Retinal pigment epithelial cell (primary cell): ENCODE measurements around the gene HOXD9.

Experiments
- DNase-seq: peaks from one replicate; pipeline ENCODE4 v3.0.0-alpha.2; 2010; ENCODE audit warnings: low read depth
- H3K4me3 ChIP-seq: 2 replicates; pipeline ENCODE4 v1.5.1; 2011; ENCODE audit warnings: mild to moderate bottlenecking, low read length, control low read depth, moderate library complexity
- TF ChIP-seq, protein P1 (sequence below): conservative IDR thresholded peaks from 2 replicates; pipeline ENCODE4 v1.5.1; 2011; ENCODE audit warnings: low read depth, low read length, control low read depth, inconsistent platforms

HOXD9 gene

DNA sequence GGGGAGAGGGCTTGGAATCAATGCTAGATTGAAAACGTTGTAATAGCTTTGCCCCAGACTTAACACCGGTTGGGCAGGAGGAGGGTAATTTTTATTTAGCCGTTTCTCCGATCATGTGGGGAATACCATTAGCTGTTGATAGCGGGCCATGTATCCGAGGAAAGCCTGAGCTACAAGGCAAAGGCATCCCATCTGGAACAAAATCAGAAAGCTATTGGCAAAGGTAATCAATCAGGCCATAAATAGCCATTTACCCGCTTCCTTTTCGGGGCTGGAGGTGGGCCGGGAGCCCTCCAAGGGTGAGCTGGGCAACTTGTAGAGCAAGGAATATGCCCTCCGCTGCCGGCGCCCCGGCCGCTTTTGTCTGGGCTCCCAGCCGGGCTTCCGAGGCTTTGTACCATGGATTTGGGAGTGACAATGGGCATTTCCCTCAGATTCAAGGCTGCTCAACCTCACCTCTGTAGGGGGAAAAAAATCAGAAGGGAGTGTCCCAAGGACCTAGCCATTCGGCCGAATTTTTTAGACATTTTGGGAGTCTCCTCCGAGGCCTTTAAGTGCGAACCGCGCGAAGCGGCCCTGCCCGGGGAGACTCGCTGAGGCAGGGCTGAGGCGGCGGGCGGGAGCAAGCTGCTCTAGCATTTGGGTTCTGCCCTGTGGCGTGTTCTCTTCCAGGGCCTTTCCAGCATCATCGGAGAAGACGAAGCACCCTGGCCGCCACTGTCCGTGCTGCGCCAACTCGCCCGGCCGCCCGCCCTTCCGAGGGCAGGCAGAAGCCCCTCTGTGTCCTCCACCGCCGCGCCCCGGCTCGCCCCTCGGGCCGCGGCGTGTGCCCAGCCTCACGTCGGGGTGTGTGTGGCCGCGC lies 1.1 kb upstream of the HOXD9 start:
- no peak overlapping the region for H3K4me3 ChIP-seq
- TF ChIP-seq, protein P1, sequence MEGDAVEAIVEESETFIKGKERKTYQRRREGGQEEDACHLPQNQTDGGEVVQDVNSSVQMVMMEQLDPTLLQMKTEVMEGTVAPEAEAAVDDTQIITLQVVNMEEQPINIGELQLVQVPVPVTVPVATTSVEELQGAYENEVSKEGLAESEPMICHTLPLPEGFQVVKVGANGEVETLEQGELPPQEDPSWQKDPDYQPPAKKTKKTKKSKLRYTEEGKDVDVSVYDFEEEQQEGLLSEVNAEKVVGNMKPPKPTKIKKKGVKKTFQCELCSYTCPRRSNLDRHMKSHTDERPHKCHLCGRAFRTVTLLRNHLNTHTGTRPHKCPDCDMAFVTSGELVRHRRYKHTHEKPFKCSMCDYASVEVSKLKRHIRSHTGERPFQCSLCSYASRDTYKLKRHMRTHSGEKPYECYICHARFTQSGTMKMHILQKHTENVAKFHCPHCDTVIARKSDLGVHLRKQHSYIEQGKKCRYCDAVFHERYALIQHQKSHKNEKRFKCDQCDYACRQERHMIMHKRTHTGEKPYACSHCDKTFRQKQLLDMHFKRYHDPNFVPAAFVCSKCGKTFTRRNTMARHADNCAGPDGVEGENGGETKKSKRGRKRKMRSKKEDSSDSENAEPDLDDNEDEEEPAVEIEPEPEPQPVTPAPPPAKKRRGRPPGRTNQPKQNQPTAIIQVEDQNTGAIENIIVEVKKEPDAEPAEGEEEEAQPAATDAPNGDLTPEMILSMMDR: no peak
- no peak for DNase-seq

DNA sequence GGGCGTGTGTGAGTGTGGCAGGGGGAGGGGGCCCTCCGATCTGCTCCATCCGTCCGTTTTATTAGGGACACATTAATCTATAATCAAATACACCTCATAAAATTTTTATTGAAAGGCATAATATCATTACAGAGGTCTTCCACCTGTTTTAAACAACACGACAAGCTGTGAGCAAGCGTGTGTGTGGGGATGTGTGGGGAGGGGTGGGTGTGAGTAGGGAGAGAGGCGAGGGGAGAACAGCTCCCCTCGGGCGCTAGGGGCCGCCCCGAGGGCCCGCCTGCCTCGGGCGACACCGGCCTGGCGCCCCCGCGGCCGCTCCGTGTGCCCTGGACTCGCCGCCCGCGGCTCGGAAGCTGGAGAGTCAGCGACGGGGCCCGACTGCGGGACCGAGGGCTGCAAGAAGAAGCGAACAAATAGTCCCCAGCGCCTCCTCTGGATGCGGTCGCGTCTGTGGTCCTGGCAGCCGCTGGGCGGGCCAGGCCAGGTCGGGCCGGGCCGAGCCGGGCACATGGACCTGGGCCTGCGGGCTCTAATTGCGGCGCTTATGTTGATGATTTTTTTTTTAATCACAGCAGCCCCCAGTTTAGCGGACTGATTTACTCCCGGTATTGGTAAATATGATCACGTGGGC lies 352 bp upstream of the HOXD9 start:
- DNase-seq: no peak
- no peak overlapping the region for H3K4me3 ChIP-seq
- TF ChIP-seq, protein P1: no peak

DNA sequence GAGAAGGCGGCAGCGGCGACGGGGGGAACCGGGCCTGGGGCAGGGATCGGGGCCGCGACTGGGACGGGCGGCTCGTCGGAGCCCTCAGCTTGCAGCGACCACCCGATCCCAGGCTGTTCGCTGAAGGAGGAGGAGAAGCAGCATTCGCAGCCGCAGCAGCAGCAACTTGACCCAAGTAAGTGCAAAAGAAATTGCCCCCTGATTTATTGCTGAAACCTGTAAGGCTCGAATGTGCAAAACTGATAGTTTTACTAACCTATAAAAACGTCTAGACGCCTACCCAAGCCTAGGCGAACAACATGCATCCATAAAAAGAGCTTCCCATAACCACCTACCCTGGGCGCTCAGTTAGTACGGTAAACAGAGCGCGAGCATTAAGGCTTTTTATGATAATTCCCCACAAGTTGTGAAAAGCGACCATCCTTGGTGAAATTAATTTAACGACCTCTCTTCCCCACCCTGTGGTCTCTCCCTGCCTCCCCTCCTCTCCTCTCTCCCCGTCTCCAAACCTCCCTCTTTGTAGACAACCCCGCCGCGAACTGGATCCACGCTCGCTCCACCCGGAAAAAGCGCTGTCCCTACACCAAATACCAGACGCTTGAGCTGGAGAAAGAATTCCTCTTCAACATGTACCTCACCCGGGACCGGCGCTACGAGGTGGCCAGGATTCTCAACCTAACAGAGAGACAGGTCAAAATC lies 1.0 kb downstream of the HOXD9 start:
- TF ChIP-seq, protein P1: no peak
- DNase-seq: no peak
- no peak overlapping the region for H3K4me3 ChIP-seq

DNA sequence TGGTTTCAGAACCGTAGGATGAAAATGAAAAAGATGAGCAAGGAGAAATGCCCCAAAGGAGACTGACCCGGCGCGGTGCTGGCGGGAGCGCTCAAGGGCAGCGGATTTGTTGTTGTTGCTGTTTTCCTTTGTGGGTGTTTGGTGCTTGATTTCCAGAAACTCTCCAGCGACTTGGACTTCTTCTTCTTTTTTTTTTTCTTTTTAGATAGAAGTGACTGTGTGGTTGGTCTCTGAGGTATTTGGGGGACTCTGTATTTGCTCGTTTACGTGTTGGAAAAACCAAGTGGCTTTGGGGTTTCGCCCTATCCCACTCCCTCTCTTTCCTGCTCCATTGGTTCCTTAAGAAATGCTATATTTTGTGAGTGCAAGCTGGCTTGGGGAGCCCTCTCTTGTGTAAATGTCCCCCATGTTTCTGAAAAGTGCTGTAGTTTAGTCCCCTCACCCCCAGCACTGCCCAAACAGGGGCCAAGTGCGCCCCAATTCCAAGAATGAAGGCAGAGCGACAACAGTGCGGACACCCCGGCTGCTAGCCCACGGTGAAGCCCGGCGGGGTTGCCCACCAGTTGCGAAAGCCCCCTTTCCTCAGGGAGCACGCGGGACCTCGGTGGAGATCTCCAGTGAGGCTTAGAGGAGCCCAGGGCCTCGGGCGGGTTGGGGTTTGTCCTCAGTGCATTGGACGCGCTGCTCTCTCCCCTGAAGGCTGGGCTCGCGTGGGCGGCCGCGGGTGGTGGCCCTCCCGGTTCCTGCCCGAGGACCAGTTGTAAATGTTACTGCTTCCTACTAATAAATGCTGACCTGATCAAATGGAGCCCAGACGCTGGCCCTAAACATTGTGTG lies 1.8 kb downstream of the HOXD9 start:
- no peak for DNase-seq
- H3K4me3 ChIP-seq: no peak overlapping the region
- TF ChIP-seq, protein P1: no peak

DNA sequence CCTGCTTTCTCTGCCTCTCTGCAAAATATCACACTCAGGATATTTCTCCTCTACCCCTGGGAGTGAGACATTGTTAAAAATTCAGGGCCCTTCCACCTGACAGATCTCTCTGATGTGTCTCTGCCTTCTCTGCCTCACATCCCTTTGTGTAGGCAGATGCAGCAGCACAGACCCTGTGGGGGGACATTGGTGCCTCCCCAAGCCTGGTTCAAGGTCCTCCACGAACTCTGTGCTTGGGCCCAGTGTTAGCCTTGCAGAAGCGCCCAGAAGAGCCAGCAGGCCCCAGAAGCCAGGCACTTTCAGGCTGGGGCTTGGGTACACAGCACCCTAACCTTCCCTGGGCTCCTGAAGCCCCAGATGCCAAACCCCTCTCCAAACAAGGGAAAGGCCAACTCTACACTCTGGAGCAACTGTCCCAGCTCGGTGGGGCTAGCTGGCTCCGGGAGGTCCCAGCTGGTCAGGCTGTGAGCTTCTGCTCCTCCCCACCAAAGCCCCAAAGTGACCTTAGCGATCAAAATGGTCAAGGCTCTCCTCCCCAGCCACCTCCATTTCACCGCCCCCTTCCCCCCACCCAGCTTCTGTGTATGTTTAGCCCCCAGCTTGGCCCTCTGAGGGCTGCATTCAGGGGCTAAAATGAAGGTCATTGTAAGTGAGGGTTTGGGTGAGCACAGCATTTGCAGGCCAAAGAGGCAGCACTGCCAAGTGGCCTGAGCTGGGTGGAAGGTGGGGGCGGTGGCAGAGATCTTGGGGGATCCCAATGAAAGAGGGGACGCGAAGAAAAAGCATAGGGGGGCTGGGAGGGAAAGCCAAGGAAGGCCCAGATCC lies 2.6 kb downstream of the HOXD9 start:
- TF ChIP-seq, protein P1: no peak
- no peak overlapping the region for H3K4me3 ChIP-seq
- DNase-seq: no peak

DNA sequence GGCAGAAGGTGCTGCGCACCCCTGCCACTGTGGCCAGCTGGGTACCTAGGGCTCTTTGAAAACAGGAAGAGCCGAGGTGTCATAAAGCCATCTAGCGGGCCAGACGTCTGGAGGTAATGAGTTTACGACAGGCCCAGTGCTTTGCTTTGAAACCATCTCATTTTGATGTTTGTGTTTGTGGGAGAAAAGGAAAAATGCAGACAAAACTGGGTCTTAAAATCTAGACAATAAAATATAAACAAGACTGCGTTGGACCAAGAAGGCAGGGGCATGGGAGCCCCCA lies 3.2 kb downstream of the HOXD9 start:
- H3K4me3 ChIP-seq: no peak overlapping the region
- DNase-seq: no peak
- TF ChIP-seq, protein P1: no peak
